ENCODE measurements around the gene RAD51AP2.
"Not testable (repeated sequence)": the region's sequence is repeated elsewhere in the genome, so short reads cannot be mapped to it uniquely, and the experiment has no call there.

The RAD51AP2 gene

DNA sequence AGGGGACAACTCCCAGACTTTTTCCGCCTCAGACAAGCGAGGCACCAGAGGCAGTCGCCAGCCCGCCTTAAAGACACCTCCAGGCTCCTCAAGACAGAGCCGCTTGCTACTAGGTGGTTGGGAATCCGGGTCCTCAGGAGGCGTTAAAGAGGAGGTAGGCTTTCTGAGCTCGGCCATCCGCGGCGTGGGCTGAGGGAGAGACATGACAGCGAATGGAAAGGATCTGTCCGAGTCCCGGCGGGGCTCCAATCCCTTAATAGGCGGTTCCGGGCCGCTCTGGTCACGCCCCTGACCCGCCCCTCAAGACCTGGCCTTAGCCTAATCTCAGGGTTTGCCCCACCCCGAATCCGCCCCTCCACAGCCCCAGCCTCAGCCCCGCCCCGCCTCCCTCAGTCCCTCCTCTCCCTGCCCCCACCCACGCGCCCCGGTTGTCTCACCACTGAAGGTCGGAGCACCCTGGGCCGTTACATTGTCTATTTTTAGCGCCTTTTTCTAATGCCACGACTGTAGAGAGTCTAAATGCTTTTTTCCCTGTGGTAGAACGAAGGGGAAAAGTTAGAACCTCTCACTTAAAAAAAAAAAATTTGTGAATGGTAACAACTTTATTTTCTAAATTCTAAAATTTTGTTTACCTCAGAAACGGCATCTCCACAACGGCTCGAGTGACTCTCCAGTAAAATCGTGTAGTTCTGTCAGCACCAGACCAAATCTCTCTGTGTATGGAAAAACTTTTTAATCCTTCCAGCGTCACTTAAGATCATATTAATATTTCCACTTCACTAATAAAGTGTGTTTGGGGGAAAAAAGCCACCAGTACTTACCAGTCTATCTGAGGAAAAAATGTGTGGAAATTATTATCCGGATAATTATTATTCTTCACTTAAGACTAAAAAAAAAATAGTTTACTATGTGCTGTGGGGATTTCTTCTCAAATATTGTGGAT is at the start of gene RAD51AP2:
TSS of gene RAD51AP2 (minus strand) at position 229 of the 943 bp plus-strand sequence. CDS start at position 204, 25 bp downstream.
- DNase-seq (ENCODE audit: low read depth in 1 of 2, low spot score in 1 of 2), result no peak

DNA sequence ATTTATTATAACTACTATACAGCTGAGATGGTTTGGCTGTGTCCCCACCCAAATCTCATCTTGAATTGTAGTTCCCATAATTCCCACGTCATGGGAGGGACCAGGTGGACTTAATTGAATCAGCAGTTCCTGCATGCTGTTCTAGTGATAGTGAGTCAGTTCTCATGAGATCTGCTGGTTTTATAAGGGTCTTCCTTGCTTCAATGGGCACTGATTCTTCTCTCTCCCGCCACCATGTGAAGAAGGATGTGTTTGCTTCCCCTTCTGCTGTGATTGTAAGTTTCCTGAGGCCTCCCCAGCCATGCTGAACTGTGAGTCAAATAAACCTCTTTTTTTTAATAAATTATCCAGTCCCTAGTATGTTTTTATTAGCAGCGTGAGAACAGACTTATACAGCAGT is 47.5 kb upstream of the RAD51AP2 start:
- not testable (repeated sequence) for DNase-seq (ENCODE audit: low read depth in 1 of 2, low spot score in 1 of 2)

DNA sequence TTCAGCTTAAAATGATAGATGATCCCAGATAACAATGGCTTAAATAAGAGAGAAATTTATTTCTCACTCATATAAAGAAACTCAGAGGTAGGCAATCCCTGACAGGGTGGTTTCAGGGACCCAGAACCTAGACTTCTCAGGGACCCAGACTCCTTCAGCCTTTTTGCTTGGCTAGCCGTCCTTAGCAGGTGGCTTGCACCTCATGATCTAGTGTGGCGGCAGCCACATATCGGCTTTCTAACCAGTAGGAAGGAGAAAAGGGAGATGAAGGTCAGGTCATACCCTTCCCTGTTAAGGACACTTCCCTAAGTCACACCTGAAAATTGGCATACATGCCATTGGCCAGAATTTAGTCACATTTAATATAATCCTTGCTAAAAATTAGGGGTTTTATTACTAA is 40.6 kb upstream of the RAD51AP2 start:
- DNase-seq (ENCODE audit: low read depth in 1 of 2, low spot score in 1 of 2), result no peak

DNA sequence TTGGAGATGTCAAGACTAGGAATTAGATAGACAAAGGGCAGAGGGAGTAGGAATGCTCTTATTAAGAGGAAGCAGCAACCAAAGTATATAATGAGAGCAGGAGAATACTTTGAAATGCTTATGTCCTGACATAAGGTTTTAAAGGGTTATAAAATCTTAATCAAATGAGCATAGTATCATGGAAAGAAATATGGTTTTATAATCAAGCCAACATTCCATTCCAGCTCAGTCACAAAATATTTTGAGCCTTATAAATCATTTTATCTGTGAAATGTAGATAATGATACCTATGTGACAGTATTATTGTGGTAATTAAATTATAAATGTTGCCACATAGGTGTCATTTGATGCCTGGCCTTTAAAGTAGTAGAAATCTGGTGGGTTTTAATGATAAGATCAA is 39.8 kb upstream of the RAD51AP2 start:
- DNase-seq (ENCODE audit: low read depth in 1 of 2, low spot score in 1 of 2), result no peak

DNA sequence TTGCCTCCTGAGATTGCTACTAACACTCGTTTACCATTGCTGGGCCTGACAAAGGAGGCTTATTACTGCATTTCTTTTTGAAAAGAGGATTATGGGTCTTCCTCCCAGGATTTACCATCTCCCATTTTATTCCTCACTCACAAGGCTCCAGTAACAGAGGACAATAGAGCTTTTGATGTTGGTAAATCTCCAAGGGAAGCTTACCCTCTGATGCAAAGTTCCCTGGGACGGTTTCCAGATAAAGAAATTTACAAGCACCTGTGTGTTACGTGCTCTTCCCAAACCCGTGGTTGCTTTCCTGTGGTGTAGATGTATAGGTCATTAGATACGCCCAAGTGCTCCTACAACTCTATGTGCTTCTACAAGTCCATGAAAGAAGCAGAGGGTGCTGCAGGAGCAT is 39.4 kb upstream of the RAD51AP2 start:
- no peak for DNase-seq (ENCODE audit: low read depth in 1 of 2, low spot score in 1 of 2)

DNA sequence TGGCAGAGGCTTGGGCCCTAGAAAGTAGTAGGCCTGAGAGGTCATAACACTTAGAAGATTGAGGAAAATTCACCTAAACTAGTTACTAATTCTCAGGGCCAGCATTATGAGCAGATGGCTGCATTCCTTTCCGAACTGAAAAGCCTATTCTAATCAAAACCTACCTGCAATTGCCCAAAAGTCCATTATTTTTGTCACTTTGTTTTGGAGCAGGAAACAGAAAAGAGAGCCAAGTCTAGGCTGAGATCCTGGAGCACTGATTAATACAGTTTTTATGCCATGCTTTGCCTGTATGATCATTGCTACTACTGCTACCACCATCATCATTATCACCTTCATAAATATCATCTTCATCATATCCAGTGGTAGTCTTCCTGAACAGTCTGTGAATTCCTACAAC is 36.9 kb upstream of the RAD51AP2 start:
- DNase-seq (ENCODE audit: low read depth in 1 of 2, low spot score in 1 of 2), result no peak

DNA sequence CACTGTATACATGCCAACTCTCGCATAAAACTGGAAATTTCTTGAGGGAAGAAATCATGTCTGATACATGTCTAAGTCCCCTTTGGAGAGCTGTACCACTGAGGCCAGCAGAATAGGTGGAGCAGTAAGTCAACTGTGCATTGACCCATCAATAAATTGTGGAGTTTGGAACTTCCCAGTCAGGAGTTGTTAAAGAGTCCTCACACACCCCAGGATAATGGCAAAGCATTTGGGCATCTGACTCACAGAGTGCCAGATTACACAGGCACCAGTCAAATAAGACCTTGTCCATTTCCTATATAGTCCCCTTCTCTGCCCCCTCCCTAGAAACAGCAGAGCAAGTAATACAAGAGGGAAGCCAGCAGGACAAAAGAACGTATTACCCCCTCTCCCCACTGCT is 32.7 kb upstream of the RAD51AP2 start:
- DNase-seq (ENCODE audit: low read depth in 1 of 2, low spot score in 1 of 2), result no peak

DNA sequence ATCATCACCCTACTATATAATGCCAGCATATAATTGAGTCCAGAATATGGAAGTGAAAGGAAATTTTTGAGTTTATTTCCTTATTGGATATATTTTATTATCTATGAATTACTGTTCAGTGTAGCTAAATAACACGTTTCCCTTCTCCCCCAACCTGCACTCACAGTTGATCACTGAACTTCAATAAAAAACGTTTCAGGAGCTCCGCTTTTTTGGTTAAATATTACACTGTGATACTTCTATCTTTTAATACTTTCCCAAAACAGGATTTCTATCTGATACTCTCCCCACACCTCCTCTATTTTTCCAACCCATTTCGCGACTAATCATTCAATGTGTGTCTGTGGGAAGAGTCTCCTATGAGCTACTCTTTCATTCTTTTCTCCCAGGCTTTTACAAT is 29.5 kb upstream of the RAD51AP2 start:
- DNase-seq (ENCODE audit: low read depth in 1 of 2, low spot score in 1 of 2), result no peak

DNA sequence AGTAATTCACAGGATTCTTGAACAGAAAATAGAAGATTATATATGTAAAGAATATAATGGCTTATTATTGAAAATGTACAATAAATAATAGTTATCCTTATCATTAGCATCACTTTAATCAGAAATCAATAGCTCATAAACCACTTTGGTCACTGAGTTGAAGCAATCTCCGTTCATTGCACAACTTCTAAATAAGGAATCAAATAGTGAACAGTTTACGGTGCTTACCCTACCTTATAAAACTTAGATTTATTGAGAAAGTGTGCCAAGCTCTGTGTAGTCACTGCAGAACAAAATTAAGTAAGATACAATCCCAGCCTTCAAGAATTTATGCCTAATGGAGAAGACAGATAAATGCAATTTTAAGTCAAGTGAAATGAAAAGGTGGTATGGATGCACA is 29.0 kb upstream of the RAD51AP2 start:
- DNase-seq (ENCODE audit: low read depth in 1 of 2, low spot score in 1 of 2), result no peak

DNA sequence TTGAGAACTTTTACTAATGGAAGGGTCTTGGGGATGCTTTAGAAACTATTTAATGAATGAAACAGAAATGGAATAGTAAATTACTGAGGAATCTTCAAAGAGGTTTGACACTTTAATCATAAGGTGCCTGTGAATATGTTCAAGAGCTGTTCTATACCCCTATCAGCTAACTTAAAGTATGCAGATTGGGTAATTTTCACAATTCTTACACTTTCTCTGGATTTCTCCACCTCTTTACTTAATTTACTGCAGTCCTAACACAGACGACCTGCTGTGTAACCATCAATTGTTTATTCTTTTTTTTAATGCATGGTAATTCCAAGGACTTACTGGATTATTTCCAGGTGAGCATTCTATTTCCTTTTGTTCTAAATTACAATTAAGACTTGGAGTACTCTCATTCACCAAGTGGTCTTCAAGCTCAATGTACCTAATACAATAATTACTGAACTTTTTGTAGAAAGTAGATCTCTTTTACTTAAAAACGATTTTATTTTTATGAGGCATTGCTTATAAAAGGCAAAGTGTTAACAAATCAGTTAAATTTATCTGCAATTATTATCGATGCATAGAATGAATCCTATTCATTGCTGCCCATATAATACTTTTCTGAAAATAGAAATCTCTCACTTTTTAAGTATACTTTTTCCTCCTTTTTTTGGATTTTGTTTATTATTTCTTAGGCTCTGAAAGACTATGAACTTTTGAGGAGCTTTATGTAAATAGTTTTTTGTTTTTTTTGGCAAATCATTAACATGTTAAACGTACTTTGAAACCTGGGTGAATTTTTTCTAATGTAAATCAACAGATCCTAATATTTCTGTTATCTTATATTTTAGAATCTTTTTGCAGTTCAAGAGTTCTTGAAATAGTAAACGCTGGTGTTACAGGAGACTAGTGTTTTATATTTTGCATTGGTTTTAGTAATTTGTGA is 27.7 kb upstream of the RAD51AP2 start:
- no peak for DNase-seq (ENCODE audit: low read depth in 1 of 2, low spot score in 1 of 2)

DNA sequence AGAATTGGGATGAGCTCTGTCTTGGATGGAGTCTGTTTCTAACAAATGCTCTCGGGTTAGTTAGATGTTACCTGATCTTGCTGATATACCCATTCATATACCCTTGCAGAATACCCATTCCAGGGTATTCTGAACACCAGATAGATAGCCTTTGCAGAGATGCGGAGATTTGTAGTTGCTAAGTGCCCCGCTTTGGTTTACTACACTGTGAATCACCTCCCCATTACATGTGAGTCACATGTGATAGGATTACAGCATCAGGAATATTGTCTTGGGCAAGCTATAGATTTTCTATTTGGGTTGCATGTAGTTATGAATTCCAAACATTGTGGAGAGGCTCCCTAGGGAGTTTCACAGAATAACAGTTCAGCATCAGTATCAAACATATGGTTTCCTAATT is 26.0 kb upstream of the RAD51AP2 start:
- DNase-seq (ENCODE audit: low read depth in 1 of 2, low spot score in 1 of 2), result no peak

DNA sequence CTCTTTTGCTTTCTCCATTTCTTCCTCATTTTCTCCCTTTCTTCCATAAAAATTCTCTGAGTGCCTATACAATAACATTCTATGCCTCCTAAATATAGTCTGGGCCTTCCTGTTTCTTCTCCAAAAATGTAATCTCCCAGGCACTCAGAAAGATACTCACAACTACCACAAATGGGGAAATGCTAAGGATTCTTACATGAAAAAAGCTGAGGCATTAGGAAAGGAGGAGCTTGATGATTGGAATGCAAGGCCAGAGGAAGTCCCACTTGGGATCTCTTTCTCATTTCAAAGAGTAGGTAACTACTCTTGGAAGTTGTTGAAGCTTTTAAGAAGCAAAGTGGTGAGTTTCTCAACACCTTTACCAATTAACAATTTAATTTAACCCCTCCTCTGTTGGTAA is 25.6 kb upstream of the RAD51AP2 start:
- DNase-seq (ENCODE audit: low read depth in 1 of 2, low spot score in 1 of 2), result no peak

DNA sequence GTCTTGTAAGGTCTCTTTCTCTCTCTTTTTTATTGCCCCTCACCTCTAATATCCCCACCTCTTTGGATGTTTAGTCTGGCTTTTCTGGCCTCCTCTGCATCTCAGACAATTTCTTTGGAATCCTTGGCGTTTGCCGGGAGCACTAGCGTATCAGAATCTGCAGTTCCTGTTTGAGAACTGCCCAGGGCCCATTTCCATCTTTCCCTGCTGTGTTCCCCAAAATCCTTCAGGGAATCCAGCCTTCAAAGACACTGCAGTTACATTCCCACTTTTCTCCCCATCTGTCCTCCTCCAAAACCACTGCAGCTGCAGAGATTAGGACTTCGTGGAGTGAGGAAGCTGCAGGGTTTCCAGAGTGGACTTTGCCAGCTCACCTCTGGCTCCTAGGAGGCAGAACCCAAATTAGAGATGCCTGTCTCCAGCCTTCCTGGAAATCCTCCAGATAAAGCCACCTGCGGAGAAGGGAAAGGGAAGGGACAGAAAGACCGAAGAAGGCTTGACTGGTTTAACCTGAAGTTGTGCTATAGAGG is 25.0 kb upstream of the RAD51AP2 start:
- no peak for DNase-seq (ENCODE audit: low read depth in 1 of 2, low spot score in 1 of 2)

DNA sequence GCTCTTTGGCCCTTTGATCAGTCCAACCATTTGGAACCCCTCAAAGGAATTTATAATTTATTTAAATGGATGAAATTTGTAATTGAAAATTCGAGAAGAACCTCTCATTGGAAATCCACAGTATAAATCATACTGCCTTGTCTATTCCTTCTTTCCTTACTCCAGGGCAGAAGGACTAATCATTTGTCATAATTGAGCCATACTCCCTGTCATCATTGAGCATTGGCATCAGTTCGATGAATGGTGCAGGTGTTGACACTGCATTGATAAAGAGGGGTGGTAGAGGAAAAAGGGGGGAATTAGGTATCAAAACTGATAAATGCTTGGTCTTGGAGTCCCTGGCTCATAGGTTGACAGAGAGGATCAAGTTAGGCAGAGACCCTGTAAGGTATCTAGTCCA is 24.2 kb upstream of the RAD51AP2 start:
- no peak for DNase-seq (ENCODE audit: low read depth in 1 of 2, low spot score in 1 of 2)

DNA sequence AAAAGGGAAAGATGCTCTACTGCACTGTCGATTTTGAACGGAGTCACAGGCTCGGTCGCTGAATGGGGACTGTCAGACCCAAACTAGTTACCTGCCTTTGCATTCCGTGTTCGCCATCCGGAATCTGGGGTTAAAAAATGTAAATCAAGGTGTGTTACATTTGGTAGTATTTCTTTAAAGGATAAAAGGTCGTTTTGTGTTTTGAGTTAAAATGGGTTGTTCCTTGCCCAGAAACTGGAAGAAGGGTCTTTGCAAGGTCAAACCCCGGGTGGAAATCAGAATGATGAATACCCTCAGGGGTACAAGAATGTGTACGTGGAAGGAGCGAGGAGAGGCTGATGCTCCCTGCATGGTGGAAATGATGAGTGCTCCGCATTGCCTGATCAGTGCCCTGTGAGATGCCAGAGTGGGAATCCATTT is 23.3 kb upstream of the RAD51AP2 start:
- no peak for DNase-seq (ENCODE audit: low read depth in 1 of 2, low spot score in 1 of 2)

DNA sequence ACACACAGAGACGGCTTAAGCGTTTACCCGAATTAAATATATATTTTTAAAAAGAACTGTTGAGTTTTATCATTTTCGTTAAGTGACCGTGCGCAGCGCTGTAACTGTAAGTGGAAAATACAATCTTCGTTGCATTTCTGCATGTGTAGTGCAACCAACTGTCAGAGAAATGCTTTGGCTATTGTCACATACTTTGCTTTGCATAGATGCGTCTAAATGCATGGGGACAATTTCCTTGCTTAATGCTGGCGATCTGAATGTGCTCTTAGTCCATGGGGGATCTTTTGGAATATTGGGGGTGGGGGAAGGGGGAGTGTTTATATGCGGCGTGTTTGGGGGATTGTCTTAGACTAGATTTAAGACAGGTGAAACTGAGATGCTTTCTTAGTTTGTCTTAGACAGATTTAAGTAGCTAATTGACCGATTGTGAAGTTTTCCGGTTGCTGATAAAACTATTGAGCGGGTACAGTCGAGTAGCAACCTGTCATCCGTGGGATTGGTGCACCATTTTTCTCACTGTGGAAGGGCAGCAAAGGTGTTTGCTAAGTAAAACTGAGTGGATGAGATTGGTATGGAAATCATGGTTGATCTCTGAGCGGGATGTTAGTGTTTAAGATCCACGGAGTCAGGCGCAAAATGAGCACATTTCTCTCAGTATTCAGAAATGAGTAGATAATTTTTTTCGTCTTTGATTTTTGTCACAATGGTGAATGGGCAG is 22.7 kb upstream of the RAD51AP2 start:
- no peak for DNase-seq (ENCODE audit: low read depth in 1 of 2, low spot score in 1 of 2)

DNA sequence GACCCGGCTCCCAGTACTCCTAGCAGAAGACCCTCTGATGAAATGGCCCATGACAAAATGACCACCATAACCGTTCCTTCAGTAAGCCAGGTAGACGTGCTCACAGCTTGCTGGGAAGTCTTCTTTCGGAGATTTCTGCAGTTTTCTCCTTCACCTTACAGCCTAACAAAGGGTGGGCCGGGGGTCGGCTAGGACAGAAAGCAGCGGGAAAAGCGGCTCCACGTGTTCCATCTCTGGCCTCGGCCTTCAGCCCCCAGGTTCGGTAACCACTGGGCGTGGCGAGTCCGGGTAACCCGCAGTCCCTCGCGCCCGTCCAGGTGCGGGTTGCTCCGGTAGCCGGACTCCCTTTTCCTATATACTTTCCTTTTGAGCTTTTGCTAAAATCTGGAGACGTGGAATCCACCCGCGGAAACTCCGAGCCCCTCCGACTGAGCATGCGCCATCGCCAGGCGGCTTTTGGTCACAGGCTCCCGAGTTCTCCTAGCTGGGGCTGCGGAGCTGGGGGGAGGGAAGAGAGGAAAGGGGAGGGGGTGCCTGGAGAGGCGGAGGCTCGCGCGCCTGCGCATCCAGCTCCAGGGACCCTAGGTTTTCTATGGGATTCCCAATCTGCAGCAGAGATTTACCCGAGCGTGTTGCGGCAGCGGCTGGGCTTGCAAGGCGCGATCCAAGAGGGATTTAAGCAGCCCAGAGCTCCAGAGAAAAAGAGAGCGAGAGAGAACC is 22.0 kb upstream of the RAD51AP2 start, which contains the start of gene VSNL1:
TSS of gene VSNL1 (plus strand) at position 604 of the 720 bp plus-strand sequence. CDS start 51,379 bp downstream, outside the sequence.
- no peak for DNase-seq (ENCODE audit: low read depth in 1 of 2, low spot score in 1 of 2)

DNA sequence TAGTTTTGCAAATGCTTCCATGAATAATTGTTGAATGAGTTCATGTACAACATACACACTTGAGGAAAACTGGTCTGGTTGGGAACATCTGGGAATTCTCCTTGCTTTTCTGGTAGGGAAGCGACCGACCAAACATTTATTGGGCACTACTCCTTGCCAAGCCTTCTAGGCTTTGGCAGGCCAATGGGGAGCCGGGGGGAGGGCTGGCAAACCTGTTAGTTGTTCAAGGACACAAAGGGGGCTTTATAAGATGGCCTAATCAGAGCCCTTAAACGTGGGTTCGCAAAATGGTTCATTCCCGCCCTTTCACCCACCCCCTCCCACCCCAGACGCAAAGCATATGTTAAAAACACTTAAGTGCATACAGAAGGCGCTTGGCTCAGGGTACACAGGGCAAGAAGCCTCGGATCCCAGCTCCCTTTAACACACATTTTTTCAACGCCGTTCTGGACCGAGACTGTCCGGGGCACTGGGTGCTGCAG is 21.4 kb upstream of the RAD51AP2 start:
- no peak for DNase-seq (ENCODE audit: low read depth in 1 of 2, low spot score in 1 of 2)

DNA sequence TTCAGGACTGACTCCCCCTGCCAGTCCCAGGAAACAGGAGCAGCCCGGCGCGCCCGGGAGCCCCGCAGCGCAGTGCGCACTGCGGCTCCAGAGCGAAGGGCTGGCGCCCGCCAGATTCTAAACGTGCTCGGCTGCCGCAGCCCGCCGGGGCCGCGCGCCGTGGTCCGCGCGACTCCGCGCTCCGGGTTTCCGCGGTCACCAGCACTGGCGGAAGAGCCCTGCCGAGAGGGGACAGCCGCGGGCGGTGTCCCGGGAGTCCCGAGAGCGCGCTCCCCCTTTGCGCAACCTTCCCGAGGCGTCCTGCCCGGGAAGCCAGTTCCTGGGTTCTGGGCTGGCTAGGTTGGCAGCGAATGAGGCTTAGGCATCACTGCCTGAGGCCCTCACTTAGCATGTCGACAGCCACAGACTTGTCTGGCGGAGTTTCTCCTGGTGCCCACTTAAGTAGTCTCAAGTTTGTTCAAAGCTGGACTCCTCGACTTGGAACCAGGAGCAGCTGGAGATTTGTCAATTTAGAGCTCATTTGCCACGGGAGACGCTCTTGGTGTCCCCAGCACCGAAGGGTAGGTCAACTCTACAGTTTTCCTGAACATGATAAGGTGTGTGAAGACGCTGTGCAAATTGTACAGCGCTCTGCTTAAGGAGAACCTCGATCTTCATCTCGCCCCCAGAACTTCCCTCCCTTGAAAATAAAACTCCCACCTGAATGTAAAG is 20.8 kb upstream of the RAD51AP2 start:
- no peak for DNase-seq (ENCODE audit: low read depth in 1 of 2, low spot score in 1 of 2)
